Dendritic cell treated with granulocyte-macrophage colony-stimulating factor and Interleukin-4, amounts not matched to agents 40 ng/mL and 50 ng/mL, for 4 days (primary cell): ENCODE data around the gene GYG1.

ENCODE experiments used
- H3K27ac Mint-ChIP-seq: one replicate; pipeline ENCODE4 v1.8.0; 2022; ENCODE audit warnings: mild to moderate bottlenecking, mixed read lengths
- H3K27me3 Mint-ChIP-seq: one replicate; pipeline ENCODE4 v1.8.0; 2022; ENCODE audit warnings: mild to moderate bottlenecking, mixed read lengths
- H3K36me3 Mint-ChIP-seq: one replicate; pipeline ENCODE4 v1.8.0; 2022; ENCODE audit warnings: low read depth, mixed read lengths
- H3K4me1 Mint-ChIP-seq: one replicate; pipeline ENCODE4 v1.8.0; 2022; ENCODE audit warnings: low read depth, mixed read lengths
- H3K4me3 Mint-ChIP-seq: one replicate; pipeline ENCODE4 v1.8.0; 2022; ENCODE audit warnings: mild to moderate bottlenecking, moderate library complexity, mixed read lengths
- H3K9me3 Mint-ChIP-seq: one replicate; pipeline ENCODE4 v1.8.0; 2022; ENCODE audit warnings: mixed read lengths
- intact Hi-C: fragments of 100-400 bp; cut with micrococcal nuclease; formaldehyde crosslinking; loops from one replicate; pipeline ENCODE4 v1.15.0; 2022

The GYG1 gene

DNA sequence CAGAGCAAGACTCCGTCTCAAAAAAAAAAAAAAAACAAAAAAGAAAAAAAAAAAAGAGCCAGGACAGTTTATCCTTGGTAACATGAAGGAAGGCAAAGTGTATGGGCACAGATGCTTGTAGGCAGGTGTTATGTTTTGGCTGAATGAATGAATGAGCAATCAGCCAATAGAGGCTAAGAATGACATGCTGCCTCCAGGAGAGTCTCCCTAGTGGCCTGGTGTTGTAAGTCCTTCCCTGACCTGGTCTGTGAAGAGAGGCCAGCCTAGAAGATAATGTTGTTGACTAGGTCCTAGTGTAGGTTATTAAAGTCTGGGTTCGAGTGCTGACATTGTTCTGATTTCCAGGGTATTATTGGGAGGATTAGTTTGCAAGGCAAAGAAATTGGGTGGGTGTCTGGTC, 24.9 kb downstream of the GYG1 start:
- Mint-ChIP-seq H3K27ac (no peak overlapping the region), H3K9me3 (no peaks in the 10 kb centered on the region), H3K4me3 (no peak overlapping the region), H3K4me1 (no peaks in the 10 kb centered on the region), H3K36me3 (peaks cover 75% of the 10 kb centered on the region), H3K27me3 (no peaks in the 10 kb centered on the region)
- intact Hi-C loops, result no loop called here

- Mint-ChIP-seq H3K27me3 (no peaks in the 10 kb centered on the region), H3K36me3 (peaks cover 75% of the 10 kb centered on the region), H3K27ac (no peak overlapping the region), H3K9me3 (no peaks in the 10 kb centered on the region), H3K4me3 (no peak overlapping the region), H3K4me1 (no peaks in the 10 kb centered on the region)
- intact Hi-C loops, result no loop called here
Measured at GRCh38 chr3:149016669-149017541, 25.6 kb downstream of the GYG1 start.

DNA sequence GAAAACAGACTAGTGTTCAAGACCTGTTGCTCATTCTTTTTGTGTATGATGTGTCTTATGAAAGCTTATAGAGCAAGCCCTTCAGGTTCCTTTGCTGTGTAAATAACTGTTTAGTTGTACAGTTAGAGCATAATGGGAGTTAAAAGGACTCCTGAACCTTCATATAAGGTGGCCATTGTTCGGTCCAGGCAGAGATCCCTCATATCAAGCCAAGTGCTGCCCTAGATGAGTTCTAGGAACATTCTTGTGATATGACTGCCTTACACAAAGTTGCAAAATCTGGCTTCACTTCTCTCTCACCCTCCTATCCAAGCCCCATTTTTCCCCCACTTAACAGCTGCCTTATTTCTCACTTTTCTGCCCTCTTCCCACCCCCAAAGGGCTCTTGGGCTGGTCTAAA, 26.9 kb downstream of the GYG1 start:
- Mint-ChIP-seq H3K4me3 (no peak overlapping the region), H3K36me3 (peaks cover 85% of the 10 kb centered on the region), H3K27ac (no peak overlapping the region), H3K27me3 (no peaks in the 10 kb centered on the region), H3K4me1 (no peaks in the 10 kb centered on the region), H3K9me3 (no peaks in the 10 kb centered on the region)
- intact Hi-C loops, result no loop called here

DNA sequence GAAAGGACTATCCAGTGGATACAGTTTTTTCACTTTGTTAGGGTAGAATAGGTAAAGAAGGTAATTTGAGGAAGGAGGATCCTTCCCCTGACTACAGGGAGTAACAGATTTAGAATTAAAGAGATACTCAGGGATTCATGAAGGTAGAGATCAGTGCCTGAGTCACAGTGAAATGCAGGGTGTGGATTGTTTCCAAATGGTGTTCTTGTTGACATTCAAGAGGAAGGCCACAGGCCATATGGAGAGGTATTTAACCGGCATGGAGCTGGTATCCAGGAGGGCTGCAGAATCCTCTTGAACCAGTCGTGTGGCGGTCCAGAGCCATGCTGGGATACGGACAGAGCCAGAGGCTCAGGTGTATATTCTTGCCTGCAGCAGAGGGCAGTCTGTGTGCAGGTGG, 28.2 kb downstream of the GYG1 start:
- intact Hi-C loops, result no loop called here
- H3K36me3 Mint-ChIP-seq, result peaks cover 86% of the 10 kb centered on the region
- no peak overlapping the region for H3K4me3 Mint-ChIP-seq
- no peaks in the 10 kb centered on the region for H3K4me1 Mint-ChIP-seq
- H3K27me3 Mint-ChIP-seq, result no peaks in the 10 kb centered on the region
- no peak overlapping the region for H3K27ac Mint-ChIP-seq
- H3K9me3 Mint-ChIP-seq, result no peaks in the 10 kb centered on the region

- Mint-ChIP-seq H3K36me3 (peaks cover 86% of the 10 kb centered on the region), H3K27ac (no peak overlapping the region), H3K27me3 (no peaks in the 10 kb centered on the region), H3K4me1 (no peaks in the 10 kb centered on the region), H3K4me3 (no peak overlapping the region), H3K9me3 (no peaks in the 10 kb centered on the region)
- intact Hi-C loops, result no loop called here
Measured at GRCh38 chr3:149020196-149020838, 29.0 kb downstream of the GYG1 start.

DNA sequence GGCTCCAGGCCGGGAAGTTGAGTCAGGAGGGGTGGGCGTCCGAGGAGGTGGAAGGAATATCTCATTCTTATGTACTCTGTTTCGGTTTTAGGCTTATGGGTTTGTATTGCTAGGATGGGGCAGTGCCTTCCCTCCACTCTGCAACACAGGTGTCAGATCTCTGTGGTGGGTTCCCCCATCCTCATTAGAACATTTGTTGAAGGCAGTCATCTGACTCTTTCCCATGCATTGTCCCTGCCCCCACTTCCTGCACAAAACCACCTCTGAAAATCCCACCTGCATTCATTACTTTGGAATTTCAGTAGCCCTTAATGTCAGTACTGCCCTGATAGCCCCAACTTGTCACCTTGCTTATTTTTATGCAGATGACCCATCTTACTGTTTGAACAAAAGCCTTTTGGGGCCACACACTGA, 29.5 kb downstream of the GYG1 start:
- no peaks in the 10 kb centered on the region for H3K4me1 Mint-ChIP-seq
- no peaks in the 10 kb centered on the region for H3K27me3 Mint-ChIP-seq
- peaks cover 81% of the 10 kb centered on the region for H3K36me3 Mint-ChIP-seq
- H3K9me3 Mint-ChIP-seq, result no peaks in the 10 kb centered on the region
- no peak overlapping the region for H3K27ac Mint-ChIP-seq
- H3K4me3 Mint-ChIP-seq, result no peak overlapping the region
- intact Hi-C loops, result no loop called here

DNA sequence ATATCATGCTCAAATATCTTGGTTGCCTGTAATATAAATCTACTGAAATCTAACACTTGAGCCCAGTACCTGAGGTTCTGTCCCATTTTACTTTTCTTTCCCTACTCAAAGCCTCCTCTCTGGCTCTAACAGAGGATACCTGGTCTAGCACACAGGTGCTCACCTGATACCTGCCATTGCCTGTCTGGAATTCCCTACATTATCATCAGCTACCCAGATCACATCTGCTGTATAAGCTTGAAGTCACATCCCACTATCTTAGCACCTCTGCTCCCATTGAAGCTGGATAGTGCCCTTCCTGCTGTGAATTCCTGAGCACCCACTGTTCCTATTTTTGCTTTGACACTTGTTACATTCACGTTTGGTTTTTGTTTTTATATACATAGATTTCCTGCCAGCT, 30.5 kb downstream of the GYG1 start:
- H3K4me3 Mint-ChIP-seq, result no peak overlapping the region
- intact Hi-C loops, result no loop called here
- H3K36me3 Mint-ChIP-seq, result peaks cover 80% of the 10 kb centered on the region
- H3K9me3 Mint-ChIP-seq, result no peaks in the 10 kb centered on the region
- no peaks in the 10 kb centered on the region for H3K27me3 Mint-ChIP-seq
- no peak overlapping the region for H3K27ac Mint-ChIP-seq
- no peaks in the 10 kb centered on the region for H3K4me1 Mint-ChIP-seq

- no peaks in the 10 kb centered on the region for H3K9me3 Mint-ChIP-seq
- peaks cover 91% of the 10 kb centered on the region for H3K36me3 Mint-ChIP-seq
- H3K4me1 Mint-ChIP-seq, result no peaks in the 10 kb centered on the region
- peak overlapping the region; percentile 43 for H3K27ac Mint-ChIP-seq
- intact Hi-C loops, result no loop called here
- no peak overlapping the region for H3K4me3 Mint-ChIP-seq
- H3K27me3 Mint-ChIP-seq, result no peaks in the 10 kb centered on the region
Measured at GRCh38 chr3:149023951-149024350, 32.6 kb downstream of the GYG1 start.

GRCh38 chr3:149026718-149027117, 35.4 kb downstream of the GYG1 start:
- H3K36me3 Mint-ChIP-seq, result peaks cover 68% of the 10 kb centered on the region
- intact Hi-C loops, result no loop called here
- no peaks in the 10 kb centered on the region for H3K9me3 Mint-ChIP-seq
- no peaks in the 10 kb centered on the region for H3K27me3 Mint-ChIP-seq
- no peaks in the 10 kb centered on the region for H3K4me1 Mint-ChIP-seq
- H3K4me3 Mint-ChIP-seq, result no peak overlapping the region
- H3K27ac Mint-ChIP-seq, result no peak overlapping the region

DNA sequence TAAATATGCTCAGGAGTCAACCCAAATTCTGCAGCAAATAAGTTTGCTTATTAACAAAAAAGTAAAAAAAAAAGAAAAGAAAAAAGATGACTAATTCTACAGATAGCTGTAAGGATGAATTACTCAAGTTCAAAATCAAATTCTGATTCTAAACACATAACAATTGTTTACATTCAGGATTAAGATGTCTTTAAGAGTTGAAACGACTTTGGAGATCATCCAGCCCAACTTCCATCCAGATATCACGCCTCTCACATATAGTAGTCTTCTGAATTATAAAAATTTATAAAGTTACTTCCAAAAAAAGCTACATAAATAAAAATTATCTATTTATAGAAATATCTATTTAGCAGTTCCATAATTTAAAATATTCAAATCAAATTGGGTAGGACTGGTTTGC, 39.8 kb downstream of the GYG1 start:
- no peaks in the 10 kb centered on the region for H3K4me1 Mint-ChIP-seq
- intact Hi-C loops, result no loop called here
- H3K4me3 Mint-ChIP-seq, result no peak overlapping the region
- peaks cover 37% of the 10 kb centered on the region for H3K36me3 Mint-ChIP-seq
- no peaks in the 10 kb centered on the region for H3K9me3 Mint-ChIP-seq
- H3K27me3 Mint-ChIP-seq, result no peaks in the 10 kb centered on the region
- no peak overlapping the region for H3K27ac Mint-ChIP-seq

DNA sequence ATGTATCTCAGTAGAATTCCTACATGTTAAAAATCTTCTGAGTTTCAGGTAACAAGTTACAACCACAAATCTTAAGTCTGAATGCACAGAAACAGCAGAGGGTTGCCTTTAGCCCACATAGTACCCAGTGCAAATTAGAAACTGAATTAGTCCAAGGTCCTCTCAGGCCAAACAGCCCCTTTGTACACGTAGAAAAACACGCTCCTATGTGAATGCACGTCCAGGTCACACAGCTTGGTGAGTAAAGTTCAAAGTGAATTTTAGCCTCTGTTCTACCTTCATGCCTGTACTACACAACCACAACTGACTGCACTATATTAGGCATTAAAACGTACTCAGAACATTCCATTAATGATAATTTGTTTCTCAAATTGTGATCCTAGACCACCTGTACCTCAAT, 46.3 kb downstream of the GYG1 start:
- H3K9me3 Mint-ChIP-seq, result no peaks in the 10 kb centered on the region
- peaks cover 12% of the 10 kb centered on the region for H3K36me3 Mint-ChIP-seq
- peaks cover under 1% of the 10 kb centered on the region for H3K4me1 Mint-ChIP-seq

GRCh38 chr3:149038322-149038721, 47.0 kb downstream of the GYG1 start:
- Mint-ChIP-seq H3K27me3 (no peaks in the 10 kb centered on the region), H3K4me3 (no peak overlapping the region), H3K36me3 (peaks cover 12% of the 10 kb centered on the region), H3K9me3 (no peaks in the 10 kb centered on the region), H3K27ac (no peak overlapping the region), H3K4me1 (peaks cover 7% of the 10 kb centered on the region)
- intact Hi-C loops, result no loop called here

More for the DNA sequence above, 46.3 kb downstream of the GYG1 start:
- no peaks in the 10 kb centered on the region for H3K27me3 Mint-ChIP-seq
- no peak overlapping the region for H3K27ac Mint-ChIP-seq
- H3K4me3 Mint-ChIP-seq, result no peak overlapping the region
- intact Hi-C loops, result no loop called here

DNA sequence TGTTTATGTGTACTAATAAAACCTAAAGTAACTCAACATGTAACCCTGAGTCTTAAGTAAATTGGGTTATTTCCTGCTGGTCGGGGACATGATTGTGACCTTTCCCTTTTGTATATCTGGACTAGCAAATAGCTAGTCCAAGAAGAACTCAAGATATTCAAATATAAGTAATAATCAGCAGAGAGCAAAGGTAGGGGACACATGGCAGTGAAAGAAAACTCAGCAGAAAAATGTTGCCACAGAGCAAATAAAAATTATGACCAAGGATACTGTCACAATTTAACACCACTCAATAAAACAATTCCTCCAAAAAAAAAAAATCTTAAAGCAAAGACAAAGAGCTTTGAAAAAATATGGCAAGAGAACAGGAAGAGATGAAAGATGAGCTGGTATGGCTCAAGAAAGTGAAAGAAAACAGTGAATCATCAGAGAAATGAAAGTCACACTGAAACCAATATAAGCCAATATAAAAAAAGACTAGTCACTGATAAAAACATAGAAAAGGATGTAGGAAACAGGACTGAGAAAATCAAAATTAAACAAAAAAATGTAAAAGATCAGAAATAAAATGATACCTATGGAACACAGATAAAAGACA, 51.5 kb downstream of the GYG1 start:
- no peak overlapping the region for H3K27ac Mint-ChIP-seq
- intact Hi-C loops, result no loop called here

GRCh38 chr3:149044339-149045083, 53.2 kb downstream of the GYG1 start:
- Mint-ChIP-seq H3K27me3 (no peaks in the 10 kb centered on the region), H3K27ac (no peak overlapping the region), H3K9me3 (no peaks in the 10 kb centered on the region), H3K36me3 (peaks cover 31% of the 10 kb centered on the region), H3K4me1 (peaks cover 7% of the 10 kb centered on the region), H3K4me3 (no peak overlapping the region)
- intact Hi-C loops, result no loop called here

More for the DNA sequence above, 51.5 kb downstream of the GYG1 start:
- Mint-ChIP-seq H3K4me1 (peaks cover 7% of the 10 kb centered on the region), H3K27me3 (no peaks in the 10 kb centered on the region), H3K4me3 (no peak overlapping the region), H3K36me3 (peaks cover 40% of the 10 kb centered on the region), H3K9me3 (no peaks in the 10 kb centered on the region)
